GM18519 (cell line): ENCODE measurements around the gene IFNA8.
"Not testable (repeated sequence)": the region's sequence is repeated elsewhere in the genome, so short reads cannot be mapped to it uniquely, and the experiment has no call there.

ENCODE experiments used
- ATAC-seq: cut with Tn5 transposase; IDR thresholded peaks from one replicate; pipeline ENCODE4 v1.9.1; 2021; ENCODE audit warnings: mild to moderate bottlenecking, moderate library complexity; ENCODE audit not compliant: unreplicated experiment, low FRiP score

Gene IFNA8

DNA sequence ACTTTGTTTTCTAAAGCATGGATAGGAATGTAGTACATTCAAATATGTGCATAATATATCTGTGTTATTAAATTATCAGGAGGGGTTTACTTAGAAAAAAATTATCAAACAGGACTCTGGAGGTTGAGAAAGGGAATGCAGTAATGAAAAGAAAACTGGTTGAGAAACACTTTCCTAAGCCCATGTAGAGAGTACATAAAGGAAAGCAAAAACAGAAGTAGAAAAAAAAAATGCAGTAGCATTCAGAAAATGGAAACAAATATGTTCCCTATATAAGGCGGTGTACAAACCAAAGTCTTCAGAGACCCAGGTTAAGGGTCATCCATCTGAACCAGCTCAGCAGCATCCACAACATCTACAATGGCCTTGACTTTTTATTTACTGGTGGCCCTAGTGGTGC is at the start of gene IFNA8:
IFNA8 (plus strand) TSS at position 301 of the 400 bp plus-strand sequence; CDS start at position 361, 60 bp downstream.
- no peak for ATAC-seq

DNA sequence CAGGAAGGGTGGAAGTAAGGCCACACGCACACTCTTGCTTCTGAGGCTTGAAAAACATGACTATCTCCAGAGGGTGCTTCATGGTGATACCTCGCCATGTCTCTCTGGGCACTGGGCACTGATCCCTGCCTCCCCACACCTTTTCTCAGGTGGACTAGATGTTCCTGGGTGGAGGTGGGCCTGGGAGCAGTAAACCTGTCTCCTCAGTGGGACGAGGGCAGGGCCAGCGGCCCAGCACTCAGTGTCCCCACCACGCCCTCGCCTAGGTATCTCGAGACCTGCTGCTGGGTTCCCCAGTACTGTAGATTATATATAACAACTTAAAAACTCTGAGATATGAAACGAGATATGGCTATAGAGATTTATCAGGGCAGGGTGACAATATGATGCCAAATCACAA is 46.6 kb upstream of the IFNA8 start:
- ATAC-seq = no peak

DNA sequence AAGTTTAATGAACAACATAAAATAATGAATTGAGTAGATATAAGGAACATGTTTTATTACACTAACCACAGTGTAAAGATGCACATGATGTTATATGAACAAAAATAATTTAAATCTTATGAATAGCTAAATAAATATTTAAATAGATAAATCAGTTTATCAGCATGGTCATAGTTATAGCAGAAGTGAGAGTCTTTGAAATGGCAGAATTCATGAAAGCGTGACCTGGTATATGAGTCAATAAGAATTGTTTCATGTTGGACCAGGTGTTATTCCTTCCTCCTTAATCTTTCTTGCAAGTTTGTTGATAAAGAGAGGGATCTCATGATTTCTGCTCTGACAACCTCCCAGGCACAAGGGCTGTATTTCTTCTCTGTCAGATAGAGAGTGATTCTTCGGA is 41.7 kb upstream of the IFNA8 start:
- peak; percentile 91 for ATAC-seq

DNA sequence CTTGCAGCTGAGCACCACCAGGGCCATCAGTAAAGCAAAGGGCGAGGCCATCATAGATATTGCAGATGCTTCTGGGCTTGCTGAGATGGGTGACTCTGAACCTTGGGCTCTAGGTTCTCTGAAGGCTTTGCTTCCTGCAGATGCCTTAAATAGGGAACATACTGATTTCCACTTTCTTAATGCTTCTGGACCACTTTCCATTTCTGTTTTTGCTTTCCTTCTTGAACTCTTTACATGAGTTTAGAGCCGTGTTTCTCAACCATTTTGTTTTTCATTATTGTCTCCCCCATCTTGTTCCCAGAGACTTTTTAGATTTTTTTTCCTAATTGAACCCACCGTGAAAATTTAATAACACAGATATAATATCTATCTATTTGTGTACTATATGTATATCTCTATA is 41.0 kb upstream of the IFNA8 start, which contains the start of gene IFNA13:
IFNA13 (minus strand) TSS at position 101 of the 400 bp plus-strand sequence; CDS start at position 54, 47 bp downstream.
- no peak for ATAC-seq

DNA sequence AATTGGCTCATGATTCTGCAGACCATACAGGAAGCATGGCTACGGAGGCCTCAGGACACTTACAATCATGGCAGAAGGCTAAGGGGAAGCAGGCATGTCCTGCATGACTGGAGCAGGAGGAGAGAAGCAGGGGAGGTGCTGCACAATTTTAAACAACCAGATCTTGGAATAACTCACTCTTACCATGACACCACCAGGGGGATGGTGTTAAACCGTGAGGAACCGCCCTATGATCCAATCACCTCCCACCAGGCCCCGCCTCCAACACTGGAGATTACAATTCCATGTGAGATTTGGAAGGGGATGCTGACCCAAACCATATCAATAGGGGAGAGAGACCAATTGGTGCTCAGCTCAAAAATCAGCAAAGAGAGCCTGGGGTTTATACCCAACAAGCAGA is 37.5 kb upstream of the IFNA8 start:
- not testable (repeated sequence) for ATAC-seq

DNA sequence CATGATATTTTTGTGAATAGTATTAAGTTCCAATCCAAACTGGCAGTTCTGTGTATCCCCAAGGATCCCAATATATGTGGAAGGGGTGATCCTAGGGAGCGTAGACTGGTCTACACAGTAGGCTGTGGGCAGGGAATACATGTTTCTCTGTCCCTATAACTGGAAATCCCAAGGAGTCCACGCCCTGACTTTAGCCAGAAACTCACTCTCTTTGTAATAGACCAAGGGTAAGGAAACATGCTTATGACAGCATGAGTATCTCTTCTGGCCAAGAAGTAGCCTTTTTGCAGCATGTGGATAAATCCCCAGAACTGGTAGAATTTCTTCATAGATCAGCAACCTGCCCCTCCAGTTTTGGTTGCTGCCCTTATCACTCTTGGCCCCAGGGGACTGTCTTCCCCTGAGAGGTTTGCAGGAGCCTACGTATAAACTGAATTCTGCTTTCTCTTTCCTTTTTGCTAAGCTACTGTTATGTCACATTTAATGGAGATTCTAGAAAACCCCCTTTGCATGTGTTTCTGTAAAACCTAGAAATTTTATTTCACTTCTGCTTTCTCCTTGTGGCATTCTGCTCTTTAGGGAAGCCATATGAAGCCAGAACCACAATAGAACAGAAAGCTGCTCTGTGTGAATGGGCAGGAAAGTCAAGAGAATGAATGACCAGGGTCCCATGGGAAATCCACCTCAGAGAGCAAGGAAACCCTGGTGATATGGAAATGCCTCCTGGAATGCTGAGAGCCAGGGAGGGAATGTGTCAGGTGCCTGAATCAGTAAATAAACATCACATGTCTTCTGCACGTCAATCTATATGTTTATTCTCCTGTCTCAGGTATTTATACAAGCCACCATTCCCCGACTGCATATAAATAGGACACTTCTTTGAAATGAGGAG is 27.2 kb upstream of the IFNA8 start:
- ATAC-seq = peak; percentile 99

DNA sequence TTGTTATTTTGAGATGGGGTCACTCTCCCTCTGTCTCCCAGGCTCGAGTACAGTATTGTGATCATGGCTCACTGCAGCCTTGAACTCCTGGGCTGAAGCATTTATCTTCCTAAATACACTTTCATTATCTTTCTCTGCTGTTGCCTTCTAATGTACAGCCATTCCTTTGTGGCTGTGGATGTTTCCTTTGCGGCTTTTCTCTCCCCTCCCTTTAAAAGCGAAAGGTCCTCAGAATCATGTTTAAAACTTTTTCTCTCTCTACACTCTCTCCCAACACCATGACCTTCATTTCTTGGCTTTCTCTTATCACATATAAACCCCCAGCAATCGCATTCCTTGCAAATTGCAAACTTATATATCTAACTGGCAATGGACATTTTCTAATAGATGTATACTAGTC is 25.3 kb upstream of the IFNA8 start:
- no peak for ATAC-seq

DNA sequence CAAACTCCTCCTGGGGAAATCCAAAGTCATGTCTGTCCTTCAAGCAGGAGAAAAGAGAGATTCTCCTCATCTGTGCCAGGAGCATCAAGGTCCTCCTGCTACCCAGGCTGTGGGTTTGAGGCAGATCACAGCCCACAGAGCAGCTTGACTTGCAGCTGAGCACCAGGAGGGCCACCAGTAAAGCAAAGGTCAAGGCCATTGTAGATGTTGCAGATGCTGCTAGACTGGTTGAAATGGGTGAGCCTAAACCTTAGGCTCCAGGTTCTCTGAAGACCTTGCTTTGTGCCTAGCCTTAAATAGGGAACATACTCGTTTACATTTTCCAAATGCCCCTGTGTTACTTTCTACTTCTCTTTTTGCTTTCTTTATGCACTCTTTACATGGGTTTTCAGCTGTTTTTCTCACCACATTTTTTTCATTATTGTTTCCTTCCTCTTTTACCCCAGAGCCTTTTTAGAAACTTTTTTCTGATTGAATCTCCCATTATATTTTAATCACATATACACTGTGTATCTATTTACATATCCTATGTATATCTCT is 23.7 kb upstream of the IFNA8 start, which contains the start of gene IFNA2:
IFNA2 (minus strand) TSS at position 268 of the 540 bp plus-strand sequence; CDS start at position 199, 69 bp downstream.
- ATAC-seq = no peak

DNA sequence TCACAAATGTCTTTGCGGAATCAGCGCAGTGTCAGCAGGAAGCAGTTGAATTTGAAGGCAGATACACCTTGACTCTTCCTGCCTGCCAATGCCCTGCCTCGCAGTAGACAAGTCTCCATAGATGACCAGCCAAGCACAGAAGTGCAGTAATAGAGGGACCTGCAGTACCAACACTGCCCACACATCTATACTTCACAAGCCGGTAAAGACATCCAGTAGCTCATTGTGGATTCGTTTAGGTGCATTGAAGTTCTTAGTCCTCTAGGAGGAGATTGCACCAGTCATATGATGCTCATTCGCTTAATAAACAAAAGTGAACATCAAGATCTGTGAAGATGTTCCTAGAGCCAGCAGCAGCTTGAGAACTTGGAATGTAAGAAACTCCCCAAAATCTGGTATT is 16.6 kb upstream of the IFNA8 start:
- peak; percentile 90 for ATAC-seq

DNA sequence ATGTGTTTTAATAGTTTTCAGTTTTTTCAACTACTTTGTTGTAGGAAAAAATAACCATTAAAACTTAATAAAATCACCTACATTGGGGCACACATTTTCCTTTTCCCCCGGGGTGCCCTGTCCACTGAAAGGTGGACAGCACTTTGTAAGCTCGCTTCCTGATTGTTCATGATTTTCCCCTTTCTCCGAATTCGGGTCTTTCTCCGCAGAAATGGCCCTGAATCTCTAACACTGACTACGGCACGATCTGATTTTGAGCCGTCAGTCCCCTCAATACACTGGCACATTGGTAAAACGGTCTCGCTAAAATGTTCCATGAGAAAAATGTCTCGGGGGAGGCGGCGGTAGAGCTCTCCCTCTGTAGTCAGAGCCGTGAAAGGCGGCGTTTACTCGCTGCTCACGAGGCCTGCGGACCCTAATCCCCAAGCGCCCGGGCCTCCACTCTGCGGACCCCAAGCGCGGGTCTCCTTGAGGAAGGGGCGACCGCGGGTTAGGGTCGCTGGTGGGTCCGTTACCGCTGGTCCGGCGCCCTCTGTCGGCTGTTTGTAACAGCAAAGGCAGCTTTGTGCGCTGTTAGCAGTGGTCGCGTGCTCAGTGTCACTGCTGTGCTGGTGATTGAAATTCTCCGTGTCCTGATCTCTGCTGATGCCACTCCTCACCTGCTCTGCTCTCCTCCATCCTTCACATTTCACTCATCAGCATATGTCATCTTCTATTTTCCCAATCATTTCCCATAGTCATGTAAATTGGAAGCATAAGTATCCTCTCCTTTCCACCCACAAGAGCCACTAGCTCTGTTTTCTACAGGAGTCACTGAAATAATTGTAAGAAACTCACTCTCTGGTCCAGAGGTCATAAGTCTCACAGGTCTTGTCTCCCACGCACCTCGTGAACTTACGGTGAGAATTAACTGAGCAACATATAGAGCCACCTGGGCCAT is 12.9 kb upstream of the IFNA8 start:
- peak; percentile 54 for ATAC-seq

DNA sequence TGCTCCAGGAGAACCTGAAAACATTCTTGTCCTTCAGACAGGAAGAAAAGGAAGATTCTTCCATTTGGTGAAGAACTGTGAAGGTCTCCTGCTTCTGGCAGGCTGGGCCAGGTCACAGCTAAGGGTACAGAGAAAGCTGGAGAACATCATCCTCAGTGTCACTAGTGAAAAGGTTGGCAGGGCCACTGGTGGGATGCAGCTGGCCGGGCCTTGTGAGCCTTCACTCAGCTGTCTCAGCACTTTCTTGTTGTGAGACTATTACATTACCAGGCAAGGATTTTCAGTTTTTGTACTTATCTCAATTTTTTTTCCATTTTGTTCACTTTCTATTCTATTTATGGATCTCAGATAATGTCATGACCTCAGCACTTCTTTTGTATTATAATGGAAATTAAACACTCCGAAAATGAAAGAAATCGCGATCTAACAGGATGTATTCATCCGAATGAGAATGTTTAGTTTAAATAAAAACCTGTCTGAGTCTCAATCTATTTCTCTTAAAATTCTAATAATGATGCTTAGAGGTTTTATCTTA is 9.9 kb upstream of the IFNA8 start:
- no peak for ATAC-seq

DNA sequence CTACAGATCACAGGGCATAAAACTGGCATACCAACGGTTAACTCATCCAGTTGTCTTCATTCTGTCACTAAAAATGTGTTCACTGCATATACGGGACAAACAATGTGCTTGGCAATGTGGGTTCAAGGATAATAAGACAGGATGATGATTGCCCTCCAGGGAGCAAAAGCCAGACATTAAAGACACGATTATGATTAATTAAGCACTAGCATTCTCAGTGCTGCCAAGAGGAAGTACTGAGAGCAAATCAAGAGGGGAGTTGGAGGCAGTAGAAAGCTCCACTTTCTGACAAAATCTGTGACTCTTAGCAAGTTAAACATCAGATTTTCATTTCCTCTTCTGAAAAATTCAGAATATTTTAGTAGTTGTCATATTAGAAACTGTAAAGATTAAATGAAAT is 9.0 kb upstream of the IFNA8 start:
- ATAC-seq = no peak

DNA sequence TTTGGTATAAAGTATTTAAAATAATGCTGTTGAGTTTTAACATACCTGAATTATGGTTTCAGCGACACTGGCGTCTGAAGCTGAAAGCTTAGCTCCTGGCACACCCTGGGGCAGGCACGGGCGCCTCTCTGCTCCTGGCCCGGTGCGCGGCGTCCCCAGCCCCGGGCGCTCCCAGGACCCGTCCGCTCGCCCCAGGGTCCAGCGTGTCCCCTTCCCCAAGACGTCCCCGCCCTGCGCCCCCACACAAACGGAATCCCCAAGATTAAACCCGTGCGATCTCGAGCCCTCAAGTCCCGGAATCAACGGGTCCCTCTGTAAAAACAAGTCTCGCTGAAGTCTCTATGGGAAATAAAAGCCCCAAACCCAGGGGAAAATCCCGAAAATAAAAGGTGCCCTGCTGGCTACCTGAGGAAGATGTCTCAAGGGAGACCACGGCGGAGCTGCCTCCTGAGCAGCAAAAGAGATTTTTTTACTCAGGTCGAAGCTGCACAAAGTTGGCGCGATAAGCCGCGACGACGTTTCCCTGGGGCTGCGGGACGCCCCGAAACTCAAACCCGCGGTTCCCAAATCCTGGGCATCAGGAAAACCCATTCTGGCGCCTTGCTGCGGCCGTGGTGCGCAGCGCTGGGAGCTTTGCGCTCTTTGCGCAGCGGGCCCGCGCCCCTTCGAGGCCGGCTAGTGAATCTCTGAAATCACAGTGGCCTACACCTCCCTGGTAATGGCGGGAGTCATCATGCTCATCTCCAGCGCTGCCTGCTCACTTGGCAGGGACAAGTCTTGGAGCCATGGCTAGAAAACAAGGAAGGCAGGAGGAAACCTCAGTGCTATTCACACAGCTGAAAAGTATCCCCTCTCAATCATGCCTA is 6.3 kb upstream of the IFNA8 start:
- no peak for ATAC-seq

DNA sequence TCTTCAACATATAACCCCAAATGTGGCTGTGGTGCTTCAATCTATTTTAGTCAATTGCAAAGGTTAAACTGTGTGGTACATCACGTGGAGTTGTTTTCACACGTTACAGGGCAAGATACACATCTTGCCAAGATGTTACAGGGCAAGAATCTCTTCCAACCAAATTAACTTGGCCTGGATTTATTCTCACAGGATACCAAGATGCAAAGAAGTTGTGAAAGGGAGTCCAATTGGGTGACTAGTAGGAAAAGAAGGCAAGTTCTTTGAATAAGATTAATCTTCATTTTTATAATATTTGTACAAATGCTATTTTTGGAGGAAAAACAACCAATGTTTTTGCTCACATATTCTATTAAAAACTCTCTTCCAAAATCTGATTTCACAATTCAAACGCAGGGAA is 4.8 kb upstream of the IFNA8 start:
- ATAC-seq = no peak

DNA sequence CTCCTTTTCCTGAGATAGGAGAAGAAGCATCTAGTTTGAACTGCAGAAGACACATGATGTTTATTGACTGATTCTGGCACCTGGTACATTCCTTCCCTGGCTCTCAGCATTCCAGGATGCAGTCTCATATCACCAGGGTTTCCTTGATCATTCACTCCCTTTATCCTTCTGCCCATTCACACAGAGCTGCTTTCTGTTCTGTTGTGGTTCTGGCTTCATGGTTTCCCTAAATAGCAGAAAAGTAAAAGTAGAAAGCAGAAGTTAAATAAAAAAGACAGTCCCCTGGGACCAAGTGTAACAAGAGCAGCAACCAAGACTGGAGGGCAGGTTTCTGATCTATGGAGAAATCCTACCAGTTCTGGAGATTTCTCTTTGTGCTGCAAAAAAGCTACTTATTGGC is 3.2 kb downstream of the IFNA8 start:
- no peak for ATAC-seq

DNA sequence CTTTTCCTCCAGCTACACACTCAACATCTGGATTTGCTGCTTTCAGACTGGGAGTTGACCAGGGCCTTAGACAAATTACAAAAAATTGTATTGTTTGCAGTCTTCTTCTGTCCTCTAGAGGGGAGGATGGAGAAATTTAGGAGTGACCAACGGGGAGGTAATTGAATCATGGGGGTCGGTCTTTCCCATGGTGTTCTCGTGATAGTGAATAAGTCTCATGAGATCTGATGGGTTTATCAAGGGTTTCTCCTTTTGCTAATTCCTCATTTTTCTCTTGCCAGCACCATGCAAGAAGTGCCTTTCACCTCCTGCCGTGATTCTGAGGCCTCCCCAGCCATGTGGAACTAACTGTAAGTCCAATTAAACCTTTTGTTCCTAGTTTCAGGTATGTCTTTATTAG is 4.2 kb downstream of the IFNA8 start:
- no peak for ATAC-seq

DNA sequence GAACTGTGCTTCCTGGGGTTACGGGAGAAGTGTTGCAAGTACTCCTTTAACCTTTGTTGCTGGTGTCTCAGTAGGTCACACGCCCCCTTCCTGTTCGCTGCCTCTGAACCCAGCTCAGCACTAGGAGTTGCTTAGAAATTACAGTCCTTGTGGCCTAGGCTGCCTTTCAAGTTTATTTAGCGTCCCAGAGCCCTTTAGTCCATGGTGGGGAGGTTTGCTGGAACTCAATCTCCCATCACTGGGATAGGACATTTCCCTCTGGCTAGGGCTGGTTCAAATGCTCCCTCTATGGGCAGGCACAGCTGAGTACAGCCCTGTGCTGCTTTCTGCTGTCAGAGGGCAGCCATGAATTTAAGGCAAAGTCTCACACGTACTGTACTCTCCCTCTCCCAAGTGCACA is 4.7 kb downstream of the IFNA8 start:
- ATAC-seq = no peak

DNA sequence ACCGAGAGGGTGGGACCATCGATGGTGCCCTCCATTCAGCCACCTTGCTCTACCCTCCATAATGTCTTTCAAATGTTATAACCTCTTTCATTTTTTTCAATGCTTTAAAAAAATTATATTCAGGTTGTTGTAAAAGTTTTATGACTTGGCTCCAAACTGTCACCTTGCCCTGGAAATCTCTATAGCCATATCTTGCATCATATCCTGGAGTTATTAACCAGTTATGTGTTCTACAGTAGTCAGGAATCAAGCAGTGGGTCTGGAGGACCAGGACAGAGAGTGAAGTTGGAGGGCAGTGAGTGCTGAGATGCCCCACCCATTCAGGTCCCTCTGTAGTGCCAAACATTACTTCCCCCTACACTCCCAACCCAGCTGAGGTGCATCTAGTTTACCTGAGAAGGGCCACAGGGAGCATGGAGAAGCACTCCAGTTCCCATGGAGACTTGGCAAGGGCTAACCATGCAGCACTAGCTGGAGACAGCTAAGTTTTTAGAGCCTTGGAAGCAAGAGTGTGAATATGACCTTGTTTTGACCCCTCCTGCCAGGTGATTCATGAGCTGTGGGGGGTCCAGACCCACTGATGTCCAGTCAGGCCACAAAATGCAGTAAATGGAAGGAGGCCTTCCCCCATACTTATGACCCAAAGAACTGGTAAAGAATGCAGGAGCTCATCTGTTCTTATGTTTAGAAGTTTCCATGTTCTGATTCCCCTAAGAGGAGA is 5.5 kb downstream of the IFNA8 start:
- no peak for ATAC-seq
